NOMO-1 treated with dmso at 0.1 percent for 144 hours (cell line): Measurements from ENCODE around the gene SEC11A.

Source experiments
- DNase-seq: peaks from one replicate; lab custom pipeline; 2025; ENCODE audit not compliant: unreplicated experiment; lab: John Stamatoyannopoulos, UW

SEC11A gene

GRCh38 chr15:84685304-84685703 is 30.6 kb downstream of the SEC11A start:
- DNase-seq, result no peak

DNA sequence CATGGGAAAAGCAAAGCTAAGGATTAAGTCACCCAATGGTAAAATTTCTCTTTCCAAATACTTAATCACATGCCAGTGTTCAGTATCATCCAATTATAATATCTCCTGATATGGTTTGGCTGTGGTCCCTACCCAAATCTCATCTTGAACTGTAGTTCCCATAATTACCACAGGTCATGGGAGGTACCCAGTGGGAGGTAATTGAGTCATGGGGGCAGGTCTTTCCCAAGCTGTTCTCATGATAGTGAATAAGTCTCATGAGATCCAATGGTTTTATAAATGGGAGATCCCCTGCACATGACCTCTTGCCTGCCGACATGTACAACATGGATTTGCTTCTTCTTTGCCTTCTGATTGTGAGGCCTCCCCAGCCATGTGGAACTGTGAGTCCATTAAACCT is 31.8 kb downstream of the SEC11A start:
- no peak for DNase-seq

DNA sequence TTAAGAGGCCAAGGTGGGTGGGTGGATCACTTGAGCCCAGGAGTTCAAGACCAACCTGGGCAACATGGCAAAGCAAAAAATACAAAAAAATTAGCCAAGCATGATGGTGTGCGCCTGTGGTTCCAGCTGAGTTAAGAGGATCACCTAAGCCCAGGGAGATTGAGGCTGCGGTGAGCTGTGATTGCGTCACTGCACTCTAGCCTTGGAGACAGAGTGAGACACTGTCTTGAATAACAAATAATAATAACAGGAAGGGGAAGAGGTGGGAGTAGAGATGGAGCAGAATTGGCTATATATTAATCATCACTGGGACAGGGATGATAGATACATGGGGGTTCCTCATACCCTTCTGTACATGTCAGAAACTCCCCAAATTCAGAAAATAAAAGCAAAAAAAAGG is 34.1 kb downstream of the SEC11A start:
- DNase-seq, result peak; percentile 3

DNA sequence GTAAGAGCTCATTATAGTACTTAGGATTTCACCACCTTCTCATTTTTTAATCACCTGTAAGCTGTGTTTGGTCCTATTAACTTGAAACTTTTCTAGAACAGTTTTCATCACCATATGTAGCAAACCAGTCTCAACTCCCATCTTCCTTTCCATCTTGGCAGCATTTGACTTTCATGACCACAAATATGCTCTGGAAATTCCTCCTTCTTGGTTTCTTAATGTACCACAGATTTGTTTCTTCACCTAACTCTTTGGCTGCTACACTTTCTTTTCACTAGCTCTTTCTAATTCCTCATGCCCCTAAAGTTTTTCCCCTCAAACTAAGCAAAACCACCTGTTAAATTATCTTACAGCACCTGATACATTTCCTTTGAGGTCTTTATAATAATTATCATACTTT is 44.7 kb downstream of the SEC11A start:
- no peak for DNase-seq

DNA sequence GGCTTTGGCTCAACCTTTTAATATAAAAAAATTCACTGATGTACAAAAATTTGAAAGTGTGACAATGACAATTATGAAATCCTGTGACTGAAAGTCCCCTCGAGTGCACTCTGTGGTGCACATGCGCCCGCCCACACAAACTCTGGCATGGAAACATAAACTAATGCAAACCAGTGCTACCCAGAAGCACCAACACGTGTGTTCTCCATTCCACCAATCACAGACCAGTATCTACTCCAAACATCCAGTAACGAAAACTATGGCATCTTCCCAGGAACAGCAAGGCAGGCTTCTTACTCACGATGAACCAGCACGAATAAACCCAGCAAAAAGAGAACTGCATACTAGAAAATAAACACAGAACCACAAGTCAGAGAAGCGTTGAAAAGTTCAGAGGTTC is 46.2 kb downstream of the SEC11A start:
- no peak for DNase-seq

- DNase-seq, result no peak
Observed at GRCh38 chr15:84668221-84668982, 47.5 kb downstream of the SEC11A start.

DNA sequence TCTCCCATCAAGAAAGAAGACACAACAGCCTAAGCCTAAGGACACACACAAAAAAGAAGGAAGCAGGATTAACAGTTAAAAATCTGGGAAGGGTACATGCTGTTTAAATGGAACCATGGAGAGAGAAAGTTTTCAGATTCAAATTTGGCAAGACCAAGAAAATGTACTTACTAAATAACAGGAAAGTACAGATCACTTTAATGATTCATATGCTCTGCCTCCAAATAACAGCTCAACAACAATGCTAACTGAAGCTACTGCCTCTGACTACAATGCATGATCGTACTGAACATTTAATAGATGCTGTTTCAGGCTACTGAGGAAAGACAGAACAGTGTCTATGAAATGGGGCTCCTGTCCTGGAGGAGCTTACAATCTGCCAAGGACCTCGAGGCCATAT is 49.6 kb downstream of the SEC11A start:
- DNase-seq, result no peak

- DNase-seq, result no peak
Observed at GRCh38 chr15:84661001-84661400, 54.9 kb downstream of the SEC11A start.

- DNase-seq, result no peak
Observed at GRCh38 chr15:84659904-84660781, 55.8 kb downstream of the SEC11A start.

- DNase-seq, result no peak
Observed at GRCh38 chr15:84658788-84659411, 57.0 kb downstream of the SEC11A start.

DNA sequence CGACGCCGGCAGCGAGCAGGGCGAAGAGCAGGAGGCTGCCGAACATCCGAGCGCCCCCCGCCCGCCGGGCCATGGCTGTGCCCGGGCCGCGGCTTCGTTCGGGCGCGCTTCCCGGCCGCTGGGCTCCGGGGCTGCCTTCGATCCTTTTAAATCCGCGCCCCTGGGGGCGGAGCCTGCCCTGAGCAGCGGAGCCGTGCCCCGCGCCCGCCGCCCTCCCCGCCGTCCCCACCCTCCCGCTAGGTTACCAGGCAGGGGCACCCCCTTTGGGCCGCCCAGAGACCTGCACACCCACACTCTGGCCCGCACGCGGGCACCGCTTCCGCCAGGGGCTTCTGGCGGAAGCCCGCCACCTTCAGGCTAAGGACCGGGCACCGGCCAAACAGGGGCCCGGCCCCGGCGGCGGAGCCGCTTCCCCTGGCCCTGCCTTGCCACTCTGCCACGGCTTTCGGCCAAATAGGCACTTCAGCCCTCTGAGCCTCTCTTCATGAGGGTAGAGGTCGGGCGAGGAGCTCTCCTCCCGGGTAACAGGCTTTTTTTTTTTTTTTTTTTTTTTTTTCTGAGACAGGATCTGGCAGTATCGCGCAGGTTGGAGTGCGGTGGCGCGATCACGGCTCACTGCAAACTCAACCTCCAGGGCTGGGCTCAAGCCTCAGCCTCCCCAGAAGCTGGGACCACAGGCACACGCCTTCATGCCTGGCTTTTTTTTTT is 57.7 kb downstream of the SEC11A start, which contains the start of gene NMB:
TSS of gene NMB (minus strand) at position 120 of the 708 bp plus-strand sequence. CDS start at position 73, 47 bp downstream.
- peak; percentile 88 for DNase-seq

- DNase-seq, result no peak
Observed at GRCh38 chr15:84657748-84658079, 58.2 kb downstream of the SEC11A start.

DNA sequence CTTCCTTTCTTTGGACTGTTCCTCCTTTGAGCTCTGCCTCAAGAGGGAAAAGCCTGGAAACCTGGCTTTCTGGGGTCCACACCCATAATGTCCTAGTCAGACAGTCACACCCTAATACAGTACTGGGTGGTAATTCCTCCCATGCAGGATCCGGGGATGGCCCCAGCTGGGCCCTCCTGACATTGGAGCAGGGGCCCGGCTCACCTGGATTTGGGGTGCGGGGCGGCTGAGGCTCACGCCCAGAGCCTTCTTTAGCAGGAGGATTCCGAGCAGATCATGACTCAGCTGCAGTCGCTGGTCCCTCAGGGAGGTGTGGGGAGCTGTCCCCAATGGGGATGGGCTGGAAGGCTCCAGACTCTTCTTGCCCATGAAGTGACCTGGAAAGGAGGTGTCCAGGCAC is 59.0 kb downstream of the SEC11A start:
- no peak for DNase-seq

DNA sequence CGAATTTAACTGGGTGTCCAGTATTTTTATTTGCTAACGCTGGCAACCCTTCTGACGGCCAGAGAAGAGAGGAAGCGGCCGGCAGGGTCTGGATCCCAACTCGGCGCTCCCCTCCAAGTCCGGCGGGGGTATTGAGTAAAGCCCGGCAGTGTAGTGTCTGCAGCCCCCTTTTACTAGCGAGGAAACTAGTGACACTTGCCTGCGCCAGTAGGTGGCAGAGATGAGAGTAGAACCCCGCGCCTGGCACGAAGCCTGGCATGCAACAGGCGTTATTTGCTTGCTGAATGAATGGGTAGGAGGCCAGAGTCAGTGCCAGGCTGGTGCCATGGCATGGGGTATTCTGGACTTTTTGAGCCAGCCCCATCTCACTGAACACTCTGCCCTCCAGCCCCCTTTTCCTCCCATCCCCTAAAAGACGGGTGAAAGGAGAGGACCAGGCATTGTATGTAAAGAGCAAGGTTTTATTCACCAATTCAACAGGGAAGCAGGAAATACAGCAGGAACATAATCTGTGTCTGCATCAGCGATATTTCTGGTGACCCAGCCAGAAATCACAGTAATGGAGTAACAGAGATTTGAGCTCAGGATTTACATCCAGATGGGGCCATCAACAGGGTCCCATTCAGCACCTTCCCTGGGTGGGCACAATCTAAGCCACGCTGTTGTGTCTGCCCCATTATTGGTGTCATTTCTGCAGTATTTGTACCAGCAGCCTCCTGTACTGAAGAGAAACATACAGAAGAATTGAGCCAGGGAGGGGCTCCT is 61.1 kb downstream of the SEC11A start:
- DNase-seq, result peak; percentile 69

- peak; percentile 86 for DNase-seq
Observed at GRCh38 chr15:84653910-84654688, 61.8 kb downstream of the SEC11A start, which contains the start of gene WDR73. WDR73 (minus strand) TSS chr15:84654283; CDS start chr15:84654274, 9 bp downstream.

DNA sequence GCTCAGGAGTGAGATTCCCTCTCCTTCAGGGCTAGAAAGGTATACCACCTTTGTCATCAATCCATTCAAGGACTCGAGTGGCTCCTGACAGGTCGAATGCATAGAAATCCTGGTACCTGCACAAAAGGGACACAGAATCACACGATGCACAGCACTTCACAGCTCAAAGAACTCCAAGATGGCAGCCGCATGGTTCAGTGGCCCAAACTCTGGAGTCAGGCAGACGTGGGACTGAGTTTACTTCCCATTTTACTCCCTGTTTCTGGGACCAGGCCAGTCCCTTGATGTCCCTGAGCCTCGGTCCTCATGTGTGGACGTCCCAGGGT is 62.4 kb downstream of the SEC11A start:
- DNase-seq, result no peak

- DNase-seq, result no peak
Observed at GRCh38 chr15:84649706-84650105, 66.2 kb downstream of the SEC11A start.

DNA sequence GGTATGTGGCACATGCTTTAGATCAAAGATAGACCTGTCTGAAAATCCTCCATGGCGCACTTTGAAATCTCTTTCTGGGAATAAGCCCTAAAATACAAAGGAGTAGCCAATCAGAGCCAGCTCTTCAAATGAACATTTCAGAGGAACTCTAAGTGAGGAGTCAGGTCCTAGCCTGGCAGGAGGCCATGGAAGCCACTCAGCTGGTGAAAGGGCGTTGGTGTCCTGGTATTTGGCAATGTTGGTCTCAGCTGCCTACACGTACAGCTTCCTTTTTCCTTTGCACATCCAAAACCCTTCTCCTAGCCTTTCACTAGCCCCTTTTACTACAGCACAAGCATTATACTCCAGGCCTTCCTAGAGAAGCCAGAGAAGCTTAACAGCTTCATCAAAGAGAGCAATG is 67.4 kb downstream of the SEC11A start:
- no peak for DNase-seq

DNA sequence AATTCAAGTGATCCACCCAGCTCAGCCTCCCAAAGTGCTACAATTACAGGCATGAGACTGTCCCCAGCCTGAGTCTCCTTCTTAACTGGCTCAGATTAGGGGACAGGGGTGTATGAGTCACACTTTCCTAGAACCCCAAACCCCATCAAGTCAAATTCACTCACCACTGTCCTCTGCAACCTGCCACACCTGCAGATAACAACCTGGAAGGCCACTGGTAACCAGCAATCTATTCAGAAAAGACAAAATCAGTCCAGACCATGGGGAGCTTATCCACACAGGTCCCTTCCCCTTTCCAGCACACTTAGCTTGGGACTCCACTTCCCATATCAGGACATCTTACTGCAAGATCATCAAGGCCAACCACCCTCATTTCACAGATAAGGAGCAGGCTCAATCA is 68.2 kb downstream of the SEC11A start:
- DNase-seq, result no peak

GRCh38 chr15:84645997-84646396 is 69.9 kb downstream of the SEC11A start:
- DNase-seq, result no peak
